Immature natural killer cell (primary cell): ENCODE data around the gene CREBBP. TPM values are rescaled to one million over a fixed set of nuclear protein-coding genes. Genes with fewer than 3 reads are reported as not detected.

ENCODE experiments used
- DNase-seq, 3 donors: peaks; one replicate each; pipeline ENCODE4 v3.0.0; 2022; ENCODE audit warnings: mixed read lengths in 1 of 3
- H3K27ac Mint-ChIP-seq, 6 donors: one replicate each; pipeline ENCODE4 v1.8.0; 2020; ENCODE audit warnings: mixed read lengths in 6 of 6, mild to moderate bottlenecking in 5 of 6, inconsistent platforms in 4 of 6, moderate library complexity in 3 of 6
- H3K27me3 Mint-ChIP-seq, 3 donors: one replicate each; pipeline ENCODE4 v1.8.0; 2020 to 2021; ENCODE audit warnings: low read depth in 3 of 3, mild to moderate bottlenecking in 3 of 3, mixed read lengths in 3 of 3, moderate library complexity in 3 of 3, inconsistent platforms in 1 of 3
- H3K36me3 Mint-ChIP-seq, 3 donors: one replicate each; pipeline ENCODE4 v1.8.0; 2020; ENCODE audit warnings: mixed read lengths in 3 of 3, inconsistent platforms in 2 of 3, mild to moderate bottlenecking in 2 of 3
- H3K4me1 Mint-ChIP-seq, 2 donors: one replicate each; pipeline ENCODE4 v1.8.0; 2020; ENCODE audit warnings: inconsistent platforms in 2 of 2, mild to moderate bottlenecking in 2 of 2, mixed read lengths in 2 of 2, moderate library complexity in 1 of 2
- H3K4me3 Mint-ChIP-seq, 5 donors: one replicate each; pipeline ENCODE4 v1.8.0; 2020; ENCODE audit warnings: mild to moderate bottlenecking in 5 of 5, mixed read lengths in 5 of 5, inconsistent platforms in 3 of 5, moderate library complexity in 3 of 5
- H3K9me3 Mint-ChIP-seq, 6 donors: one replicate each; pipeline ENCODE4 v1.8.0; 2020; ENCODE audit warnings: mild to moderate bottlenecking in 6 of 6, mixed read lengths in 6 of 6, inconsistent platforms in 4 of 6, moderate library complexity in 3 of 6
- polyA plus RNA-seq, 3 donors: library from polyadenylated mRNA; unstranded; fragments of 300-500 nt; fragmentation: Illumina TruSeq; gene quantifications; one replicate each; pipeline ENCODE4 v1.2.3, GENCODE V29; 2021

The CREBBP gene
- polyA plus RNA-seq, 3 donors from 2014 or later = 0.27 to 23.8 (median 3.9) TPM

- no peak for DNase-seq
- peaks cover 25 to 57% (median 38%) of the 10 kb centered on the region in 3 donors for H3K36me3 Mint-ChIP-seq
- peaks cover 9 to 17% (median 9%) of the 10 kb centered on the region in 3 donors for H3K27me3 Mint-ChIP-seq
- H3K4me3 Mint-ChIP-seq = peak overlapping the region in 4 of 5 donors; percentile 15 to 84 (median 48)
- peaks cover 58 to 77% of the 10 kb centered on the region in 2 donors for H3K4me1 Mint-ChIP-seq
- H3K27ac Mint-ChIP-seq = no peak overlapping the region
- H3K9me3 Mint-ChIP-seq = no peaks in the 10 kb centered on the region
Measured at GRCh38 chr16:3787924-3788661, 92.4 kb downstream of the CREBBP start.

- Mint-ChIP-seq H3K36me3 (peaks cover 14 to 54% (median 16%) of the 10 kb centered on the region in 3 donors), H3K27ac (no peak overlapping the region)
Measured at GRCh38 chr16:3785413-3785812, 95.1 kb downstream of the CREBBP start.

GRCh38 chr16:3783516-3783915 is 97.0 kb downstream of the CREBBP start:
- Mint-ChIP-seq H3K36me3 (peaks cover 14 to 57% (median 14%) of the 10 kb centered on the region in 3 donors), H3K27ac (peak overlapping the region in 1 of 6 donors; percentile 48)

More at GRCh38 chr16:3785413-3785812, 95.1 kb downstream of the CREBBP start:
- H3K4me3 Mint-ChIP-seq = no peak overlapping the region
- peaks cover 5 to 21% (median 6%) of the 10 kb centered on the region in 3 donors for H3K27me3 Mint-ChIP-seq
- peaks cover 43 to 75% of the 10 kb centered on the region in 2 donors for H3K4me1 Mint-ChIP-seq
- DNase-seq = no peak
- no peaks in the 10 kb centered on the region for H3K9me3 Mint-ChIP-seq

GRCh38 chr16:3782566-3782965 is 97.9 kb downstream of the CREBBP start:
- Mint-ChIP-seq H3K9me3 (no peaks in the 10 kb centered on the region), H3K27me3 (peaks cover 0 to 12% (median 0%) of the 10 kb centered on the region in 3 donors), H3K36me3 (peaks cover 18 to 66% (median 20%) of the 10 kb centered on the region in 3 donors), H3K4me3 (no peak overlapping the region), H3K4me1 (peaks cover 19 to 51% of the 10 kb centered on the region in 2 donors), H3K27ac (no peak overlapping the region)
- no peak for DNase-seq

More at GRCh38 chr16:3783516-3783915, 97.0 kb downstream of the CREBBP start:
- no peak overlapping the region for H3K4me3 Mint-ChIP-seq
- H3K9me3 Mint-ChIP-seq = no peaks in the 10 kb centered on the region
- peaks cover 0 to 14% (median 0%) of the 10 kb centered on the region in 3 donors for H3K27me3 Mint-ChIP-seq
- no peak for DNase-seq
- peaks cover 26 to 59% of the 10 kb centered on the region in 2 donors for H3K4me1 Mint-ChIP-seq

- peaks cover 14 to 67% (median 26%) of the 10 kb centered on the region in 3 donors for H3K36me3 Mint-ChIP-seq
- H3K9me3 Mint-ChIP-seq = no peaks in the 10 kb centered on the region
- H3K27ac Mint-ChIP-seq = no peak overlapping the region
- H3K4me3 Mint-ChIP-seq = no peak overlapping the region
- peaks cover 16 to 51% of the 10 kb centered on the region in 2 donors for H3K4me1 Mint-ChIP-seq
- DNase-seq = no peak
- peaks cover 0 to 9% (median 0%) of the 10 kb centered on the region in 3 donors for H3K27me3 Mint-ChIP-seq
Measured at GRCh38 chr16:3781421-3781820, 99.1 kb downstream of the CREBBP start.

- Mint-ChIP-seq H3K27ac (peak overlapping the region in 2 of 6 donors; percentile 8 to 10), H3K36me3 (peaks cover 12 to 59% (median 27%) of the 10 kb centered on the region in 3 donors), H3K4me1 (peaks cover 16 to 48% of the 10 kb centered on the region in 2 donors), H3K9me3 (no peaks in the 10 kb centered on the region), H3K27me3 (peaks cover 0 to 7% (median 0%) of the 10 kb centered on the region in 3 donors), H3K4me3 (no peak overlapping the region)
- peak in 1 of 3 donors; percentile 28 for DNase-seq
Measured at GRCh38 chr16:3780570-3780969, 99.9 kb downstream of the CREBBP start.

GRCh38 chr16:3776316-3776715 is 104.2 kb downstream of the CREBBP start:
- H3K9me3 Mint-ChIP-seq = no peaks in the 10 kb centered on the region
- peaks cover 6 to 11% of the 10 kb centered on the region in 2 donors for H3K4me1 Mint-ChIP-seq
- DNase-seq = no peak
- H3K27me3 Mint-ChIP-seq = no peaks in the 10 kb centered on the region
- no peak overlapping the region for H3K4me3 Mint-ChIP-seq
- no peak overlapping the region for H3K27ac Mint-ChIP-seq
- H3K36me3 Mint-ChIP-seq = peaks cover 16 to 56% (median 34%) of the 10 kb centered on the region in 3 donors

GRCh38 chr16:3774819-3775218 is 105.7 kb downstream of the CREBBP start:
- DNase-seq = no peak
- Mint-ChIP-seq H3K4me1 (no peaks in the 10 kb centered on the region), H3K4me3 (no peak overlapping the region), H3K27ac (no peak overlapping the region), H3K36me3 (peaks cover 22 to 59% (median 32%) of the 10 kb centered on the region in 3 donors), H3K27me3 (peaks cover 0 to 4% (median 2%) of the 10 kb centered on the region in 3 donors), H3K9me3 (no peaks in the 10 kb centered on the region)

GRCh38 chr16:3774156-3774767 is 106.3 kb downstream of the CREBBP start:
- H3K4me1 Mint-ChIP-seq = no peaks in the 10 kb centered on the region
- H3K9me3 Mint-ChIP-seq = no peaks in the 10 kb centered on the region
- DNase-seq = no peak
- peaks cover 0 to 4% (median 2%) of the 10 kb centered on the region in 3 donors for H3K27me3 Mint-ChIP-seq
- H3K4me3 Mint-ChIP-seq = no peak overlapping the region
- H3K36me3 Mint-ChIP-seq = peaks cover 22 to 58% (median 32%) of the 10 kb centered on the region in 3 donors
- no peak overlapping the region for H3K27ac Mint-ChIP-seq

GRCh38 chr16:3773663-3774062 is 106.8 kb downstream of the CREBBP start:
- no peaks in the 10 kb centered on the region for H3K9me3 Mint-ChIP-seq
- H3K27me3 Mint-ChIP-seq = peaks cover 0 to 4% (median 2%) of the 10 kb centered on the region in 3 donors
- H3K36me3 Mint-ChIP-seq = peaks cover 22 to 64% (median 32%) of the 10 kb centered on the region in 3 donors
- no peaks in the 10 kb centered on the region for H3K4me1 Mint-ChIP-seq
- H3K27ac Mint-ChIP-seq = no peak overlapping the region
- no peak for DNase-seq
- no peak overlapping the region for H3K4me3 Mint-ChIP-seq

- peaks cover 5 to 12% of the 10 kb centered on the region in 2 donors for H3K4me1 Mint-ChIP-seq
- peaks cover 0 to 4% (median 2%) of the 10 kb centered on the region in 3 donors for H3K27me3 Mint-ChIP-seq
- H3K27ac Mint-ChIP-seq = no peak overlapping the region
- no peak for DNase-seq
- peaks cover 29 to 68% (median 33%) of the 10 kb centered on the region in 3 donors for H3K36me3 Mint-ChIP-seq
- no peaks in the 10 kb centered on the region for H3K9me3 Mint-ChIP-seq
- no peak overlapping the region for H3K4me3 Mint-ChIP-seq
Measured at GRCh38 chr16:3771513-3771912, 109.0 kb downstream of the CREBBP start.

GRCh38 chr16:3770530-3770929 is 110.0 kb downstream of the CREBBP start:
- Mint-ChIP-seq H3K36me3 (peaks cover 29 to 72% (median 29%) of the 10 kb centered on the region in 3 donors), H3K4me3 (no peak overlapping the region), H3K9me3 (no peaks in the 10 kb centered on the region), H3K27me3 (peaks cover 0 to 4% (median 2%) of the 10 kb centered on the region in 3 donors), H3K4me1 (peaks cover 5 to 12% of the 10 kb centered on the region in 2 donors), H3K27ac (peak overlapping the region in 1 of 6 donors; percentile 44)
- DNase-seq = no peak

GRCh38 chr16:3769942-3770341 is 110.6 kb downstream of the CREBBP start:
- peaks cover 0 to 5% (median 2%) of the 10 kb centered on the region in 3 donors for H3K27me3 Mint-ChIP-seq
- H3K36me3 Mint-ChIP-seq = peaks cover 28 to 68% (median 29%) of the 10 kb centered on the region in 3 donors
- H3K9me3 Mint-ChIP-seq = no peaks in the 10 kb centered on the region
- H3K4me1 Mint-ChIP-seq = peaks cover 5 to 12% of the 10 kb centered on the region in 2 donors
- no peak overlapping the region for H3K4me3 Mint-ChIP-seq
- no peak overlapping the region for H3K27ac Mint-ChIP-seq
- no peak for DNase-seq

- Mint-ChIP-seq H3K9me3 (no peaks in the 10 kb centered on the region), H3K4me1 (peaks cover 5 to 12% of the 10 kb centered on the region in 2 donors), H3K36me3 (peaks cover 21 to 61% (median 25%) of the 10 kb centered on the region in 3 donors), H3K27ac (no peak overlapping the region), H3K27me3 (peaks cover 0 to 6% (median 2%) of the 10 kb centered on the region in 3 donors), H3K4me3 (no peak overlapping the region)
- no peak for DNase-seq
Measured at GRCh38 chr16:3769013-3769412, 111.5 kb downstream of the CREBBP start.
